OCI-LY7 (cell line): ENCODE results near the gene NTM. TPM values are rescaled to one million over a fixed set of nuclear protein-coding genes. Genes with fewer than 3 reads are reported as not detected.

ENCODE experiments used
- BruUV-seq: library from RNA; stranded (reverse); fragments of 400-500 nt; replicated peaks from 2 replicates; lab custom pipeline; 2021; lab: Mats Ljungman, UMichigan
- CTCF ChIA-PET: fragments of 300-600 bp; sonication (Branson Sonifier 250); formaldehyde crosslinking; loops from one replicate; lab custom pipeline; 2022; ENCODE audit warnings: antibody characterized with exemption; ENCODE audit not compliant: unreplicated experiment; lab: Charles Lee
- POLR2A ChIA-PET: fragments of 300-600 bp; sonication (Branson Sonifier 250); formaldehyde crosslinking; loops from one replicate; lab custom pipeline; 2022; ENCODE audit warnings: antibody characterized with exemption; lab: Charles Lee
- DNase-seq: peaks from one replicate; pipeline ENCODE4 v3.0.0-alpha.2; 2015; ENCODE audit warnings: low spot score
- H2AFZ ChIP-seq: fragments of 200-600 bp; sonication (generic), shearing (Covaris generic); 2 replicates; pipeline ENCODE4 v1.6.1; 2014; ENCODE audit warnings: mild to moderate bottlenecking, antibody characterized with exemption, low read length, moderate library complexity
- H3K27ac ChIP-seq: fragments of 200-600 bp; sonication (generic); 2 replicates; pipeline ENCODE4 v1.5.1; 2014; ENCODE audit warnings: mixed run types, low read depth, mild to moderate bottlenecking, moderate library complexity, low read length, inconsistent platforms; ENCODE audit not compliant: poor library complexity, severe bottlenecking
- H3K36me3 ChIP-seq: fragments of 200-600 bp; sonication (generic); 2 replicates; pipeline ENCODE4 v1.6.1; 2014; ENCODE audit warnings: mild to moderate bottlenecking, antibody characterized with exemption, low read length, moderate library complexity, mixed read lengths; ENCODE audit not compliant: insufficient read depth
- H3K4me1 ChIP-seq: fragments of 200-600 bp; sonication (generic); 2 replicates; pipeline ENCODE4 v1.5.1; 2014; ENCODE audit warnings: mild to moderate bottlenecking, low read length; ENCODE audit not compliant: insufficient read depth, poor library complexity, severe bottlenecking
- H3K4me2 ChIP-seq: fragments of 200-600 bp; sonication (generic); 2 replicates; pipeline ENCODE4 v1.6.1; 2014; ENCODE audit warnings: mild to moderate bottlenecking, low read length
- H3K4me3 ChIP-seq: fragments of 200-600 bp; sonication (generic); 2 replicates; pipeline ENCODE4 v1.5.1; 2014; ENCODE audit warnings: mild to moderate bottlenecking, low read depth, low read length; ENCODE audit not compliant: poor library complexity, severe bottlenecking
- H3K79me2 ChIP-seq: fragments of 200-600 bp; sonication (generic); 2 replicates; pipeline ENCODE4 v1.6.1; 2016; ENCODE audit warnings: low read depth, mild to moderate bottlenecking, low read length, moderate library complexity, mixed read lengths; ENCODE audit not compliant: insufficient read depth
- H3K9me2 ChIP-seq: fragments of 200-600 bp; sonication (generic); 2 replicates; pipeline ENCODE4 v1.6.1; 2016; ENCODE audit warnings: mild to moderate bottlenecking, low read length, mixed read lengths; ENCODE audit not compliant: insufficient read depth
- H3K9me3 ChIP-seq: fragments of 200-600 bp; sonication (generic); 2 replicates; pipeline ENCODE4 v1.6.1; 2014; ENCODE audit warnings: mild to moderate bottlenecking, mixed run types, low read length, mixed read lengths
- H4K20me1 ChIP-seq: fragments of 200-600 bp; sonication (generic); 2 replicates; pipeline ENCODE4 v1.6.1; 2014; ENCODE audit warnings: mild to moderate bottlenecking, antibody characterized with exemption, low read length, moderate library complexity, mixed read lengths; ENCODE audit not compliant: insufficient read depth
- EZH2phosphoT487 ChIP-seq: fragments of 200-600 bp; sonication (generic); IDR thresholded peaks from 2 replicates; pipeline ENCODE4 v1.6.1; 2018; ENCODE audit warnings: low read depth, borderline replicate concordance, mild to moderate bottlenecking, mixed run types, antibody characterized with exemption, low read length, moderate library complexity, mixed read lengths
- intact Hi-C: fragments of 100-400 bp; cut with micrococcal nuclease; formaldehyde crosslinking; loops from one replicate; pipeline ENCODE4 v1.10.0; 2022; ENCODE audit not compliant: unreplicated experiment
- total RNA-seq, 2 experiments: library from RNA; depleted of rRNA in 1 of 2; stranded (reverse); fragments of >200 nt in 1 of 2; shearing (Covaris generic) in 1 of 2; gene quantifications; 2 replicates each; pipeline ENCODE4 v1.2.3, GENCODE V29; 2014 to 2022
- TF ChIP-seq, protein P1 (sequence below): fragments of 200-600 bp; sonication (generic); conservative IDR thresholded peaks from 2 replicates; pipeline ENCODE4 v1.5.1; 2014; ENCODE audit warnings: mild to moderate bottlenecking, antibody characterized with exemption, low read length, moderate library complexity, mixed read lengths

NTM gene
- total RNA-seq, 2 experiments from 2014 or later = not detected

DNA sequence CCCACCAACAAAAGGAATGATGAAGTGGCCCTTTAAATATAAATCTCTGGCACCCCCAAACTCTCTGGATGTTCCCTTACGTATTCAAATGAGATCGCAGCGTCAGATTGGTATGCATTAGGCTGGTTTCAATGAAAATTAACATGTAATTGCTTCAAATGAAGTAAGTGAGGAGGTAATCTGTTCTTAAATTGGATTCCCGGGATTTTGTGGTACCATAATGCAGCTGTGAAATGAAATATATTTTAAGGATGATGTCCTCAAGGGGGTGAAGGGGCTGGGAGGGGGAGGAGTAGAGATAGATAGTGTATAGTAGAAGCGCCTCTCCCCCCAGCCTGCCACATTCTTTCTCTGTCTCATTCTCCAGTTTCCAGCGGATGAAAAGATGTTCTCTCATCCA lies 748.2 kb downstream of the NTM start:
- BruUV-seq = no TSS peak

GRCh38 chr11:132119573-132119972 lies 749.2 kb downstream of the NTM start:
- H3K79me2 ChIP-seq = no peaks in the 10 kb centered on the region
- DNase-seq = no peak
- no peaks in the 10 kb centered on the region for H4K20me1 ChIP-seq
- BruUV-seq = no TSS peak
- intact Hi-C loops = no loop called here
- H3K4me1 ChIP-seq = no peaks in the 10 kb centered on the region
- no peaks in the 10 kb centered on the region for H3K9me3 ChIP-seq
- POLR2A ChIA-PET = no interaction called here
- no peak overlapping the region for H3K27ac ChIP-seq
- no peak overlapping the region for H3K4me2 ChIP-seq
- H2AFZ ChIP-seq = no peak overlapping the region
- H3K9me2 ChIP-seq = no peaks in the 10 kb centered on the region
- CTCF ChIA-PET = no interaction called here
- no peak overlapping the region for H3K4me3 ChIP-seq
- H3K36me3 ChIP-seq = no peaks in the 10 kb centered on the region
- TF ChIP-seq EZH2phosphoT487 = no peak
- TF ChIP-seq, protein P1, sequence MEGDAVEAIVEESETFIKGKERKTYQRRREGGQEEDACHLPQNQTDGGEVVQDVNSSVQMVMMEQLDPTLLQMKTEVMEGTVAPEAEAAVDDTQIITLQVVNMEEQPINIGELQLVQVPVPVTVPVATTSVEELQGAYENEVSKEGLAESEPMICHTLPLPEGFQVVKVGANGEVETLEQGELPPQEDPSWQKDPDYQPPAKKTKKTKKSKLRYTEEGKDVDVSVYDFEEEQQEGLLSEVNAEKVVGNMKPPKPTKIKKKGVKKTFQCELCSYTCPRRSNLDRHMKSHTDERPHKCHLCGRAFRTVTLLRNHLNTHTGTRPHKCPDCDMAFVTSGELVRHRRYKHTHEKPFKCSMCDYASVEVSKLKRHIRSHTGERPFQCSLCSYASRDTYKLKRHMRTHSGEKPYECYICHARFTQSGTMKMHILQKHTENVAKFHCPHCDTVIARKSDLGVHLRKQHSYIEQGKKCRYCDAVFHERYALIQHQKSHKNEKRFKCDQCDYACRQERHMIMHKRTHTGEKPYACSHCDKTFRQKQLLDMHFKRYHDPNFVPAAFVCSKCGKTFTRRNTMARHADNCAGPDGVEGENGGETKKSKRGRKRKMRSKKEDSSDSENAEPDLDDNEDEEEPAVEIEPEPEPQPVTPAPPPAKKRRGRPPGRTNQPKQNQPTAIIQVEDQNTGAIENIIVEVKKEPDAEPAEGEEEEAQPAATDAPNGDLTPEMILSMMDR = no peak

More for the DNA sequence above, 748.2 kb downstream of the NTM start:
- no peak overlapping the region for H3K4me3 ChIP-seq
- no peaks in the 10 kb centered on the region for H3K9me2 ChIP-seq
- no peak for TF ChIP-seq EZH2phosphoT487
- TF ChIP-seq, protein P1 = no peak
- no peak overlapping the region for H3K27ac ChIP-seq
- no peaks in the 10 kb centered on the region for H3K4me1 ChIP-seq
- no peaks in the 10 kb centered on the region for H3K9me3 ChIP-seq
- POLR2A ChIA-PET = no interaction called here
- H2AFZ ChIP-seq = no peak overlapping the region
- H4K20me1 ChIP-seq = no peaks in the 10 kb centered on the region
- H3K36me3 ChIP-seq = no peaks in the 10 kb centered on the region
- no peaks in the 10 kb centered on the region for H3K79me2 ChIP-seq
- H3K4me2 ChIP-seq = no peak overlapping the region
- no peak for DNase-seq
- CTCF ChIA-PET = no interaction called here
- intact Hi-C loops = no loop called here

- Histone ChIP-seq H3K9me2 (no peaks in the 10 kb centered on the region), H3K4me3 (no peak overlapping the region), H3K79me2 (no peaks in the 10 kb centered on the region), H3K36me3 (no peaks in the 10 kb centered on the region), H3K4me2 (no peak overlapping the region), H3K27ac (no peak overlapping the region), H3K4me1 (no peaks in the 10 kb centered on the region), H3K9me3 (no peaks in the 10 kb centered on the region), H4K20me1 (no peaks in the 10 kb centered on the region), H2AFZ (no peak overlapping the region)
- CTCF ChIA-PET = no interaction called here
- intact Hi-C loops = no loop called here
- BruUV-seq = no TSS peak
- POLR2A ChIA-PET = interaction anchor here (0.6 kb wide), 1 partner anchor 684 kb away, joined by 4 read pairs; no protein-coding TSS in a partner anchor
- DNase-seq = no peak
- TF ChIP-seq, protein P1 = no peak
- no peak for TF ChIP-seq EZH2phosphoT487
These were observed 752.3 kb downstream of the NTM start for GRCh38 chr11:132122735-132123134.
